Measurements from ENCODE around the gene BLOC1S1.
A peak's percentile ranks its signal among the peaks of the same experiment; 100 is the strongest.

BLOC1S1 gene

GRCh38 chr12:55728939-55729818 lies 13.3 kb downstream of the BLOC1S1 start, which contains the start of gene CD63:
Gene CD63 (minus strand): TSS chr12:55729009. CDS start chr12:55728341, 668 bp downstream.
- peak; percentile 55 for DNase-seq

- DNase-seq = no peak
These were observed 14.3 kb downstream of the BLOC1S1 start for GRCh38 chr12:55729819-55730818.

DNA sequence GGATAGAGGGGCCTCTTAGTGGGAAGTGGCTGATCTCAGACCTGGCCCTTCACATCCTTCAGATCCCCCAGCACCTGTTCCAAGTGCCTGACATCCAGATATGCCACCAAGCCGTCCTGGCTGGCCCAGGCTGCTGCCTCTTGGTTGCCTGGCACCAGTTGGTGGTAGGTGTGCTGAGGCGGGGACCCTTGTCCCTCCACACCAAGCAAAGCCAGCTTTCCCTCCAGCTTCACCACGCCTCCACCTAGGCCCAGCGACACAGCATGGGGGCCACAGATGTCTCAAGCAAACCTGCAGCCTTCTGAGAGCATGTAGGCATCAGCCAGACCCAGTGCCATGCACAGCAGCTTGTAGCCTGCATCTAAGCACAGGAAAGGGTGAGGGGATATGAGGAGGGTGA lies 16.4 kb downstream of the BLOC1S1 start:
- no peak for DNase-seq

GRCh38 chr12:55733021-55733555 lies 17.2 kb downstream of the BLOC1S1 start:
- no peak for DNase-seq

DNA sequence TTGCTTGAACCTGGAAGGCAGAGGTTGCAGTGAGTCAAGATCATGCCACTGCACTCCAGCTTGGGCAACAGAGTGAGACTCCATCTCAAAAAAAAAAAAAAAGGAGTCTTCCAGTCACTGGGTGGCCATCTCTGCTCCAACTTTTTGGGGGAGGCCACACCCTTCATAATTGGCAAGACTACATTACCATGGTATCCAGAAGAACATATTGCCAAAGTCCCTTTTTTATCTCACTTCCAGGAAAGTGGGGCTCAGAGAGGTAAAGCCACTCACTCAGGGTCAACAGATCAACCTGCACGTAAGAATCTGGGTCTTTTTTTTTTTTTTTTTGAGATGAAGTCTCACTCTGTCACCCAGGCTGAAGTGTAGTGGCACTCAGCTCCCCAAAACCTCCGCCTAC lies 18.0 kb downstream of the BLOC1S1 start:
- DNase-seq = no peak

- DNase-seq = no peak
These were observed 18.7 kb downstream of the BLOC1S1 start for GRCh38 chr12:55734595-55734994.

DNA sequence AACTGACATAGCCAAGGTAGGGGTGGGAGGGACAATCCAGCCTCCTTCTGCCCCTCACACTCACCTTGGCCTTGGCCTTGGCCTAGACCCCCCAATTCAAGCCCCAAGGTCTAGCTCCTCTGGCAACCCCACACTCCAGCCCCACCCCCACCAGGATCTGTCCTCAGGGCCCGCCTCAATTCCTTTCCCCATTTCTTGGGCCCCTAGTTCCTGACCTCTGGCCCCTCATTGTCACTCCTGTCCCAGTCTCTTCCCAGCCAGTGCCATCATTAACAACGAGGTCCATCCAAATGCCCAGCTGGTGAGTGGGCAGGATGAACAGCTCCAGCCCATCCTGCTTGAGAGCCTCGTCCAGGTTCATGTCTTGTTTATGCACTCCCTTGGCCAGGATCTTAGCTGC lies 20.2 kb downstream of the BLOC1S1 start:
- DNase-seq = no peak

DNA sequence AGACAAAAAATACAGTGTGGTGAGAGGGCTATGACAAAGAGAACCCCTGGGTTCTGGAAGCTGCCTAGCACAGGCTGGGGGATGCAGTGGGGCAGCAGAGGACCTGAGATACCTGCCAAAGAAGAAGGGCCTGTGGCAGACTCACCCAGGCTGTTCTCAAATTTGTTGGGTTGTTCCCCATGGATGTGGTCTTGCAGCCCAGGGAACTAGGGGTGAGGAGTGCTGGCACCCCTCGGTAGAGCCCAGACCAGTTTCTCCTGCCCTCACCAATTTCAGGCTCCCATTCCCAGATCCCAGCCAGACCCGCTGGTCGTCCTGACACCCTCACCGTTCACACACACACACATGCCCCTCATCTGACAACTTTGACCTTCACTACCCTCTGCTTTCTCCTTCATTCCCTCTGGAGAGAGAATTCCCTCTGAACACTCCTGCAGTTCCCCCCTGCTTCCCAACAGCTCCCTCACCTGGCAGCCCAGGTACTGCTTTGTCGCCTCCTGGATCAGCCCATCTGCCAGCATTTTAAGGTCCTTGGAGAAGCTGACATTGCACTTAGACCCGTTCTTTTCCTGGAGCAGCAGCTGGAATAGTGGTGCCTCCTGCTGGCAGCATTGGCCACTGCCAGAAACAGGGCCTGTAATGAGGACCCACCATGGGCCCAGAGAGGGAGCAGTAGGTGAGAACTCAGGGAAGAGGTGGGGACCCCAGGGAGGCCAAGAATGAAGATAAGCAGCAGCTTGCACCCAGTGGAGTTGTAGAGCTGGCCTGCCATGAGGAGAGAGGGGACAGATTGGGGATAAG lies 21.1 kb downstream of the BLOC1S1 start:
- DNase-seq = peak; percentile 32

DNA sequence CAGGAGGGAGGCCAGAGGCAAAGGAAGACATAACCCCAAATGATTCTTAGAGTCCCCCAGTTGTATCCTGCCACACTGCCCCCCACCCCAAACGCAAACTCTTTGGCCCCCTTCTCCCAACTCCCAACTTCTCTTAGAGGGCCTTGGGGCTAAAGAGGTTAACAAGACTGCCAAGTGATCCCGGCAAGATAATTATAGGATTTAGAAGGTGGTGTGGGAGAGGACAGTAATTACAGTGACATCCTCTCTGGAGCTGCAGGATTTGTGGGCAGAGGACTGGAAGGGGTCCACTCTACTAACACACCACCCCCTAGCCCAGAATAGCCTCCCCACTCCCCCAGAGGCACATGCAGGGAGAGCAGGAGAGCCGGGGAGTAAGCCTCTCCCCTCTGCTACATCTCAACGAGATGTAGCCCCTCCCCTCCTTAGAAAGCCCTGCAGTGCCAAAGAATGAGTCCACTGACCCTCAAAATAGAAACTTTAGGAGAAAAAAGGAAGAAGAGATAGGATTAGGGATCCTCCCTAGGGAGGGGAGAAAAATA lies 21.8 kb downstream of the BLOC1S1 start:
- DNase-seq = no peak

GRCh38 chr12:55738123-55739024 lies 22.5 kb downstream of the BLOC1S1 start:
- DNase-seq = peak; percentile 62

GRCh38 chr12:55739025-55739378 lies 23.2 kb downstream of the BLOC1S1 start:
- DNase-seq = no peak

GRCh38 chr12:55741931-55742680 lies 26.3 kb downstream of the BLOC1S1 start:
- DNase-seq = no peak

GRCh38 chr12:55742719-55743405 lies 27.0 kb downstream of the BLOC1S1 start, which contains the start of gene GDF11:
Gene GDF11 (plus strand): TSS chr12:55743122. CDS start chr12:55743317, 195 bp downstream.
- peak; percentile 51 for DNase-seq

DNA sequence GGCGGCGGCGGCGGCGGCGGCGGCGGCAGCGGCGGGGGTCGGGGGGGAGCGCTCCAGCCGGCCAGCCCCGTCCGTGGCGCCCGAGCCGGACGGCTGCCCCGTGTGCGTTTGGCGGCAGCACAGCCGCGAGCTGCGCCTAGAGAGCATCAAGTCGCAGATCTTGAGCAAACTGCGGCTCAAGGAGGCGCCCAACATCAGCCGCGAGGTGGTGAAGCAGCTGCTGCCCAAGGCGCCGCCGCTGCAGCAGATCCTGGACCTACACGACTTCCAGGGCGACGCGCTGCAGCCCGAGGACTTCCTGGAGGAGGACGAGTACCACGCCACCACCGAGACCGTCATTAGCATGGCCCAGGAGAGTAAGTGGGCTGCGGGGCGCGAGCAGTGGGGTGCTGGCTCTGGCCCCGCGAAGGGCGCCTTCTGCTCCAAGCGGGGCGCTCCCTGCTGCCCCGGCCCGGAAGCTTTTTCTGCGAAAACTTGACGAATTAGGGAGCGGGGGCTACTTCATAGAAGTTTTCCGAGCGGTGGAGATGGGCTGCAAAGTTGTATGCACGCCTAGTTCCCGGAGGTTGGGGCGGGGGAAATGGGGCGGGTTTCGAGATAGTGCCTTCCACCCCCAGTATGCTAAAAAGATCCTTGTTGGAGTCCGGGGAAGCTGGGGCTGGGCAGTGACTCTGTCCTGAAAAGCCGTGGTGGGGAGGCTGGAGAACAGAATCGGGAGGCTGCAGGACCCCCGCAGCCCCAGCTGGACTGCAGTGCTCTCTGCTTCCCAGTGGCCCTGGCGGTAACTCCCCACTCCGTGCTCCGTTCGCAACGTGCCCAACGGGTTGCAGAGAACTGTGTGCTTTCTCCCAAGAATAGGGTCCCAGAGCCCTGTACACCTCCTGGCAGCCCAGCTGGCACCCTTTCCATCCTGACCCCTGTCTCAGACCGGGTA lies 27.8 kb downstream of the BLOC1S1 start:
- no peak for DNase-seq

DNA sequence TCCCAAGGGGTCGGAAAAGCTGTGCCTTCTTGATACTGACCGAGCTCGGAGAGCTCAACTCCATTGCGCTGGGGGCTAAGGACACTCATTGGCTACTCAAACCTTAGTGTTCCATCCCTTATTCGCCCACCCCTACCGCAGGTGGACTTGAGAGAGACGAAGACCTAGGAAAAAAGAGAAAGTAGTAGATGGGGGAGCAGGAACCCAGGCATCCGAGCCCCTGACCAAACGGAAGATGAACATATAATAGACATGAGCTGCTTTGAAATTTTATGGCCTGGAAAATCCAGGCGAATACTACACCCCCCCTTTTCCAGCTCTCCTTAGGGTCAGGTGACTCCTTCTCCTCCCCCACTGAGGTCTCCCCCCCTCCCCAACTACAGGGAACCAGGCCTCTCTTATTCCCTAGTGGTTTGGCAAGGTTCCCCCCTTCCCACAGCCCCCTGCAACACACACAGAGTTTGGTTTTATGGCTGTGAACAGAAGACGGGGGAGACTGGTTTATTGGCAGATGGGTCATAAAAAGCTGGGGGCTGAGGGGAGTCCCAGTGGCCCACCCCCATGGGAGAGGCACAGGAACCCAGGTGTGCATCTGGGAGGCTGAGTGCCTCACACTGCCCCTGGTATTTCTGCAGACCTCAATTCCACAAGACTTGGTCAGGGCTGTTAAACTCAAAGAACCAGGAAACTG lies 28.6 kb downstream of the BLOC1S1 start:
- DNase-seq = no peak

DNA sequence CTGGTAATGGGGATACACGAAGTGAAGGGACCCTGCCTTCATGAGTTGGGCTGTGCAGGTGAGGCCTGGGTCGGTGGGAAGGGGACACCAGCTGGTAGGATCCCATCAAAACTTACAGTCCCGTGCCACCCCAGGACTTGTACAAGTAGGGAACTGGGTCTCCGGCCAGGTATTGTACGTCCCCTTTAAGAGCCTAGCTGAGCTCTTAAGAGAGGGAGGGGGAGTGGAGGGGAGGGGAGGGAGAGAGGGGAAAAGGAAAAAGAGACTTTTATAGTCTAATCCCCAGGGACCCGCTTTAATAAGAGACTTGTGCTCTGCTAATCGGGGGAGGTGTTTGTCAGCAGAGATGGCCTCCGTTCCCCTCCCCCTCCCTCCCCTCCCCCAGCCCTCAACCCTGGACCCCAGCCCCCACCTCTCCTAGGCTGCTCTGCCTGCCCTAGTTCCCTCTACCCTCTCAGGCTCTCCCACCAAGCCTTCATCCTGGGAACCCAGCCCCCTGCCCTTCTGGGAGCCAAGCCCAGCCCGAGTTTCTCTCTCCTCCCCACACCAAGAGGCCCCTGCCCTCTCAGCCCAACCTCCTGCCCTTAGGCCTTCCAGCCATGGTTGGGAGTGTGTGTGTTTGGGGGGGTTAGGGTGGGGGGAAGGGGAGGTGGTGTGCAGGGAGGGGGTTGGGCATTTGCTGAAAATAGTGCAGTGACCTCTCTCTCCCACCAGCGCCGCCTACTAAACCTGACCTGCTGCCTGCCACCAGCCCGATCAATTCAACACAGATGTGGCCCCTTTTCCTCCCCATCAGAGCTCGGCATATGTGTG lies 29.7 kb downstream of the BLOC1S1 start:
- no peak for DNase-seq

Data from DMS79 (cell line).